Activated CD4-positive, alpha-beta T cell treated with anti-CD3 and anti-CD28 coated beads, Interleukin-2, amount 50 U/mL, for 1 hour (primary cell): ENCODE data around the gene ING5.
"Not testable (repeated sequence)": the region's sequence is repeated elsewhere in the genome, so short reads cannot be mapped to it uniquely, and the experiment has no call there.

Experiments
- DNase-seq: peaks from one replicate; pipeline ENCODE4 v3.0.0-alpha.2; 2020

The ING5 gene

DNA sequence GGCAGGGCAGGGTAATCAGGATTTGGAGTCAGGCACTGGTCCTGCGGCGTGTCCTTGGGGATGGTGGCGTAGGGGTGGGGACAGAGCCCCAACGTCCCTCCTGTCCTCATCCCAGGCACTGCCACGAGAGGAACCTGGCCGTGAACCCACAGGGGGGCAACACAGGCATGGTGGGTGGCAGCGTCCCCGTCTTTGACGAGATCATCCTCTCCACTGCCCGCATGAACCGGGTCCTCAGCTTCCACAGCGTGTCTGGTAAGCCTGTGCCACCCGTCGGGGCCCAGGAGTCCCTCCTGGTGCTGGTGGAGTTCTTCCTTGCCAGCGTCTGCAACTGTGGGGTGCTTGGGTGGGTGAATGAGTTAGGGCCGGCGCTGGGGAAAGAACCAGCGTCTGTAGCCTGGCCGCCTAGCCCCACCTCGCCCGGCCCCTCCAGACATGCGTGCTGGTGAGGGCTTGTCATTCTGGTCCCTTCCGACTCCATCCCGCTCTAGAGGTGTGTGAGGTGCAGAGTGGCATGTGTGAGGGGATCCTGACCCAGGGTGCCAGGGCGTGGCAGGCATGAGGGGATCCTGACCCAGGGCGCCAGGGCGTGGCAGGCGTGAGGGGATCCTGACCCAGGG lies 40.6 kb downstream of the ING5 start:
- DNase-seq = no peak

DNA sequence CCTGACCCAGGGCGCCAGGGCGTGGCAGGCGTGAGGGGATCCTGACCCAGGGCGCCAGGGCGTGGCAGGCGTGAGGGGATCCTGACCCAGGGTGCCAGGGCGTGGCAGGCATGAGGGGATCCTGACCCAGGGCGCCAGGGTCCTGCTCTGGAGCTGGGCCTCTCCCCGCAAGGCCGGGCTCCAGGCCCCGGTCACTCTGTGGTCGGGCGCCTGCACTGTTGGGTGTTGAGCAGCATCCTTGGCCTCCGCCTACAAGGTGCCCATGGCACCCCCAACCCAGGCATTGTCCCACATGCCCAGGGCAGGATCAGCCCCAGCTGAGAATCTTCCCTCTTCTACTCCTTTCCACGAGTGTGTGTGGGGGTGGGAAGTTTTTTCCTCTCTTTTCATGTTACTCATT lies 41.2 kb downstream of the ING5 start:
- not testable (repeated sequence) for DNase-seq

DNA sequence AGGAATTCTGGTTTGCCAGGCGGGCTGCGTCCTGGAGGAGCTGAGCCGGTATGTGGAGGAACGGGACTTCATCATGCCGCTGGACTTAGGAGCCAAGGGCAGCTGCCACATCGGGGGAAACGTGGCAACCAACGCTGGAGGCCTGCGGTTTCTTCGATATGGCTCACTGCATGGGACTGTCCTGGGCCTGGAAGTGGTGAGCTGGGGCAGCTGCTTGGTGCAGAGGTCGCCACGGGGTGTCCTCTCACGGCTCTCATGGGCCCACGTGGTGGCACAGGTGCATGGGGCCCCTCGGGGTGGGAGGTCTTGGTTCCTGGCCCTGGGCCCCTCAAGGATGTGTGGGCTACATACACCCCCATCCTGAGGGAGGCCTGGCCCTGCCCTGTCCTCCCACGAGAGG lies 41.8 kb downstream of the ING5 start:
- DNase-seq = no peak

GRCh38 chr2:241744028-241744754 lies 42.4 kb downstream of the ING5 start:
- no peak for DNase-seq

DNA sequence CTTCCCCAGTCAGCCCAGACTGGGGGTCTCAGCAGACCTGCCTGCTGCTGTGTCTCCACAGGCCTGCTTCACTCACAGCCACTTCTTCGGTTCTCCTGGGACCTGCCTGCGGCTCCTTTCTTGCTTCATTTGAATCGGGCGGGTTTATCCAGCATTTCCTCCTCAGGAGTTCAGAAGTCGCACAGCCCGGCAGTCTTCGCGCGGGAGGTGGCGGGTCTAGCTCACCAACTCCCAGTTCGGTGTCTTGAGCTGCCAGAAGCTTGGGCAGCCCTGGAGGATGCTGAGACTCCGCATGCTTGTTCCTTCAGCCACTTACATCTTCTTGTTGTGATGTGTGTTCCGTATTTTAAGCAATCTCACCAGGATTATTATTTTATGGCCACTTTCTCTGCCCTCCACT lies 43.4 kb downstream of the ING5 start:
- no peak for DNase-seq

DNA sequence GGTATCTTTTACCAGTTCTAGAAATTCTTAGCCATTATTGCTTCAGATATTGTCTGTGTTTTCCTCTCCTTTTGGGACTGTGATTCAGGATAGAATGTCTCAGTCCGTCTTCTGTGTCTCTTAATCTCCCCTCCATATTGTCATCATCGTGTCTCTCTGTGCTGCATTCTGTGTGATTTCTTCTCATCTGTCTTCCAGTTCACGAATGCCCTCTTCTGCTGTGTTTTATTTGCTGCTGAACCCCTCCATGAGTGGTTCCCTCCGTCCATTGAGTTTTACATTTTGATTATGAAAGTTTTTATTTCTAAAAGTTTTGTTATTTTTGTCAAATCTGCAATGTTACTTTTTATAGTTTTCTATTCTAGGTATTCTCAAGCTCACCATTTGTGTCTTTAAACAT lies 44.2 kb downstream of the ING5 start:
- no peak for DNase-seq

DNA sequence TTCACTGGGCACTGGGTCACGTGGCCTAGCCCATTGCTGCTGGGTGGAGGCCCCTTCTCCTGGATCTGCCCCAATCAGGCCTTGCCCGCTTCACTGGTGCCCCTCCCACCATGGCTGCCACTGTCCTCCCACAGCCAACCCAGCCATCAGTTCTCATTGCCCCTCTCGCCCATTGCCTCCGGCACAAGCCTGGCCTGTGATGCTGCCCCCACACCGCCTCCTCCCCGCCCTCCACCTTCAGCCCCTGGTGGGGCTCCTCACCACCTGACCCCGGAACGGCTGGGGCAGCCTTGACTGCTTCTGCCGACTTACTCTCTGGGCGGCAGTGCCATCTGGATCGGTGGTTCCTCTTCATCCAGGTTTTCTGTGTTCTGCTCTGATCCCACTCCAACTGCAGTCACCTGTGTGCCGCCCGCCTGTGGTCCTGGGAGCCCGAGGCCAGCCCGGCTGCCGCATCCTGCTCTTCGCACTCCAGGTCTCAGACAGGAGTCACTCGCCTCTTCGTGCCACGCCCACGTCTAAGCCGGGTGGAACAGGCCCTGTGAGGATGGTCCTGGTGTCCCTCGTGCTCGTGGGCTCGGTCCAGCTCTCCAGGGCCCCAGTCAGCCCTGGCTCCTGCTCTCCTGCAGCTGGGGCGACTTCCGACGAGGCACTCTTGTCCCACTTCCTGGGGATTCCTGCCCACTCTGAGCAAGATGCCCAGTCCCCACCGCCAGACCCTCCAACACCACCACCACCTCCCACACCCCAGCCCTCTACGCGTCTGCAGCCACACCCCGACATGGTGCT lies 46.8 kb downstream of the ING5 start:
- no peak for DNase-seq

- no peak for DNase-seq
Measured at GRCh38 chr2:241750076-241750840, 48.4 kb downstream of the ING5 start.

- DNase-seq = no peak
Measured at GRCh38 chr2:241751152-241751551, 49.3 kb downstream of the ING5 start.

GRCh38 chr2:241751776-241752175 lies 49.9 kb downstream of the ING5 start:
- DNase-seq = no peak

GRCh38 chr2:241752253-241752652 lies 50.4 kb downstream of the ING5 start:
- DNase-seq = no peak

DNA sequence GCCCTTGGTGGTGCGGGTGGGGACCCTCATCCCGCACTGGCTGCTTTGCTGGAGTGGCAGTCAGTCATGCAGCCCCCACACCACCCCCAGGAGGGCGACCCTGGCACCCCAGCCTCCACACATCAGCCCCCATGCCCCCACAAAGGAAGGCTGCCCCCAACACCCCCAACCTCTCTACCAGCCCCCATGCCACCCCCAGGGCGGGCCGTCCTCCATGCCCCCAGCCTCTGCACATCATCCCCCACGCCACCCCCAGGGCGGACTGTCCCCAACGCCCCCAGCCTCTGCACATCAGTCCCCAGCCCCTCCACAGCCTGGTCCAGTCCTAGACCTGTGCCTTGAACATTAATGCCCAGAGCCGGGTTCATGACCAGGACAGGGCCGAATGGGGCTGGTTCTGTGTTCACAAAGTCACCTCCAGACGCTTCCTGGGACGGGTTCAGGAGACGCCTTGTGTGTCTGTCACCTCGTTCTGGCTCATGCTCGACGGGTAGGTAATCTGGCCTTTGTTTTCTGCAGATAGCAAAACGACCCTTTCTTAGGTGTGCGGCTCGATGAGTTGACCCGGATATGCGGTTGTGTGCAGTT lies 50.9 kb downstream of the ING5 start:
- no peak for DNase-seq

- DNase-seq = no peak
Measured at GRCh38 chr2:241753493-241753892, 51.7 kb downstream of the ING5 start.

DNA sequence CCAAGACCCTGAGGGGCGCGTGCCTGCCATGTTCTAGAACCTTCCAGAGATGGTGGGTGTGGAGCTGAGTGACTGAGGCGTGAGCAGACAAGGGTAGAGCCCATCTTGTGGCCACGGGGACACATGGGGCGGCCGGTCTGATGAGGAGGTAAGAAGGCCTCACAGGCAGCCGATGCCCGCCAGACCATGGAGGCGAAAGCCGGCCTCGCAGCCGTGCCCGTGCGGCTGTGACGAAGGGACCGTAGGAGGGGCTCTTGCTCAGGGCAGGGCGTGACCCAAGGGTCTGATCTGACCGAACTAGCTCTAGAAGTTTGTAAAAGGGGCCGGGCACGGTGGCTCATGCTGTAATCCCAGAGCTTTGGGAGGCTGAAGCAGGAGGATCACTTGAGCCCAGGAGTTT lies 52.2 kb downstream of the ING5 start:
- no peak for DNase-seq

GRCh38 chr2:241755166-241755565 lies 53.3 kb downstream of the ING5 start:
- no peak for DNase-seq

DNA sequence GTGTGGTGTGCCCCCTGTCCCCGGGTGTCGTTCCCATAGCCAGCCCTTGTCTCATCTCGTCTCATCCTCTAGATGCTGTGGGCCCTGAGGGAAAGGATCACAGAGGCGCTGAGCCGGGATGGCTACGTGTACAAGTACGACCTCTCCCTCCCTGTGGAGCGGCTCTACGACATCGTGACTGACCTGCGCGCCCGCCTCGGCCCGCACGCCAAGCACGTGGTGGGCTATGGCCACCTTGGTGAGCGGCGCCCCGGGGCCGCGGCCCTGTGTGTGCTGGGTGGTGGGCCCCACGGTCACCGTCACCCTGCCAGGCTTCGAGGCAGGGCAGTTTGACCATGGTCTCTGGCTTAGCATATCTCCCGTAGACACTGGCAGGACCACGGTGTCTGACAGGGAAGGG lies 53.9 kb downstream of the ING5 start:
- DNase-seq = no peak

GRCh38 chr2:241759067-241759807 lies 57.4 kb downstream of the ING5 start:
- DNase-seq = no peak

GRCh38 chr2:241759893-241760292 lies 58.1 kb downstream of the ING5 start:
- not testable (repeated sequence) for DNase-seq

DNA sequence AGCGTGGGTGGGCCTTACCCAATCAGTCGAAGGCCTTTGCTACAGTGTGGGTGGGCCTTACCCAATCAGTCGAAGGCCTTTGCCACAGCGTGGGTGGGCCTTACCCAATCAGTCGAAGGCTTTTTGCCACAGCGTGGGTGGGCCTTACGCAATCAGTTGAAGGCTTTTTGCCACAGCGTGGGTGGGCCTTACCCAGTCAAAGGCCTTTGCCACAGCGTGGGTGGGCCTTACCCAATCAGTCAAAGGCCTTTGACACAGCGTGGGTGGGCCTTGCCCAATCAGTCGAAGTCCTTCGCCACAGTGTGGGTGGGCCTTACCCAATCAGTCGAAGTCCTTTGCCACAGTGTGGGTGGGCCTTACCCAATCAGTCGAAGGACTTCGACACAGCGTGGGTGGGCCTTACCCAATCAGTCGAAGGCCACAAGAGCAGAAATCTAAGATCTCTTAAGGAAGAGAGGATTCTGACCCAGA lies 58.5 kb downstream of the ING5 start:
- no peak for DNase-seq

- DNase-seq = no peak
Measured at GRCh38 chr2:241762321-241762932, 60.6 kb downstream of the ING5 start.

DNA sequence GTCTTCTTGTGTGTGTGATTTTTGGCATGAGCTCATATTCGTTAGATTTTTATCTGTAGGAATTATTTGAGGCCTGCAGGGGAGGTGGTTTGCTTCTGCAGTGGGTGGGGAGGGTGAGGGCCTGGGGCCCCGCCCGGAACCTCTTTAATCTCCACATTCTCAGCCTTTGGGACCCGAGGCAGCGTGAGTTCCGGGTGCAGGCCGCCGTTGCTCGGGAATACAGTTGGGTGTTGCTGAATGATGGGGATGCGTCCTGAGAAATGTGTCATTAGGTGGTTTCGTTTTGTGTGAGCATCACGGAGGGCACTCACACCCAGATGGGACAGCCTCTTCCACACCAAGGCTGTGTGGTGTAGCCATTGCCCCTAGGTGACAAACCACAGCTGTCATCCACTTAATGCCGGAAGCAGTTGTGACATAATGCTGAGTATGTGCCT lies 61.1 kb downstream of the ING5 start:
- DNase-seq = peak; percentile 33
